GM18861 (cell line): Measurements from ENCODE around the gene CLIP1.
"Not testable (repeated sequence)": the region's sequence is repeated elsewhere in the genome, so short reads cannot be mapped to it uniquely, and the experiment has no call there.

Experiments
- ATAC-seq: cut with Tn5 transposase; IDR thresholded peaks from one replicate; pipeline ENCODE4 v1.9.1; 2021; ENCODE audit not compliant: unreplicated experiment

The CLIP1 gene

DNA sequence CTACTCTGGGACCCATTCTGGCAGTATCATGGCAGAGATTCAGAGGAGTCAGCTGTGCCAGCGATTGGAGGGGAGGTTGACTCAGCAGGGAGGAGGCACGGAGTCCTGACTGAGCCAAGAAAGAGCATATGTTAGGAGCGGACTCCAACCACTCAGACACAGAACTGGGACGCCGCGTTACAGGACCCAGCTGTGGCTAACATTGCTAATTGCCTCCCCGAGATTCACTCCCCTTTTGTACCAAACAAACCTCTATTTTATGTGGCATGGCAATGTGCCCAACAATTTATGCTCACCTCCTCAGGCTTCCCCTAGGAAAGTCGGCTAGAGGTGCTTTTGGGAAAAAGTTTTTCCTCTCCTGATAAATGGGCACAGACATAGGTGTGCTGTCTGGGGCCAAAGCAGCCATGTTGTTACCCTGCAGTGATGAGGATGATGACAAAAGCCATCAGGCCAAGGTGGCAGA is 15.2 kb upstream of the CLIP1 start:
- no peak for ATAC-seq

DNA sequence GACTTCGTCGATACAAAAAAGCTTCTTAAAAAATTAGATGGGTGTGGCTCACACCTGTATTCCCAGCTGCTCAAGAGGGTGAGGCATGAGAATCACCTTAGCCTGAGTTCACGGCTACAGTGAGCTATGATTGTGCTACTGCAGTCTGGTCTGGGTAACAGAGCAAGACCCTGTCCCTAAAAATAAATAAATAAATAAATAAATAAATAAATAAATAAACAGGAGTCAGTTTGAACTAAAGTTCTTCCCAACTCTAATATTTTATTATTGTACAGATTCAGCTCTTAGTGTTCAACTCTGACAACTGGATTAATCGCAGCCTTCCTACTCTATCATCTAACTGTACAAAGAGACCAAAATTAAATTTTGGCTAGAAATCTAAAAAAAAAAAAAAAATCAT is 12.7 kb upstream of the CLIP1 start:
- ATAC-seq = no peak

DNA sequence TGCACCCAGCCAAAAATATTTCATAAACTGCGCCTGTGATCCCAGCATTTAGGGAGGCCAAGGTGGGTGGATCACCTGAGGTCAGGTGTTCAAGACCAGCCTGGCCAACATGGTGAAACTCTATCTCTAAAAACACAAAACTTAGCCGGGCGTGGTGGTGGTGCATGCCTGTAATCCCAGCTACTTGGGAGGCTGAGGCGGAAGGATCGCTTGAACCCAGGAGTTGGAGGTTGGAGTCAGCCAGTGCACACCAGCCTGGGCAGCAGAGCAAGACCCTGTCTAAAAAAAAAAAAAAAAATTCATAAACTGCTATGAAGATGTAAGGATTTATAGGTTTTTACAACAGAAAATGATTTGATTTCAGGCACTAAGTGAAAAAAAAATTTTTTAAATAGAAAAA is 6.6 kb upstream of the CLIP1 start:
- not testable (repeated sequence) for ATAC-seq

DNA sequence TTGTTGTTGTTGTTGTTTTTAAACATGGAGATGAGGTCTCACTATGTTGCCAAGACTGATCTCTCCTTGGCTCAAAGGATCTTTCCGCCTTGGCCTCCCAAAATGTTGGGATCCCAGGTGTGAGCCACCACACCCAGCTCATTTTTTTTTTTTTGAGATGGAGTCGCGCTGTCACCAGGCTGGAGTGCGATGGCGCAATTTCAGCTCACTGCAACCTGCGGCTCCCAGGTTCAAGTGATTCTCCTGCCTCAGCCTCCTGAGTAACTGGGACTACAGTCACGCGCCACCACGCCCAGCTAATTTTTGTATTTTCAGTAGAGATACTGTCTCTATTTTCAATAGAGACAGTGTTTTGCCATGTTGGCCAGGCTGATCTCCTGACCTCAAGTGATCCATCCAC is 4.9 kb upstream of the CLIP1 start:
- ATAC-seq = no peak

DNA sequence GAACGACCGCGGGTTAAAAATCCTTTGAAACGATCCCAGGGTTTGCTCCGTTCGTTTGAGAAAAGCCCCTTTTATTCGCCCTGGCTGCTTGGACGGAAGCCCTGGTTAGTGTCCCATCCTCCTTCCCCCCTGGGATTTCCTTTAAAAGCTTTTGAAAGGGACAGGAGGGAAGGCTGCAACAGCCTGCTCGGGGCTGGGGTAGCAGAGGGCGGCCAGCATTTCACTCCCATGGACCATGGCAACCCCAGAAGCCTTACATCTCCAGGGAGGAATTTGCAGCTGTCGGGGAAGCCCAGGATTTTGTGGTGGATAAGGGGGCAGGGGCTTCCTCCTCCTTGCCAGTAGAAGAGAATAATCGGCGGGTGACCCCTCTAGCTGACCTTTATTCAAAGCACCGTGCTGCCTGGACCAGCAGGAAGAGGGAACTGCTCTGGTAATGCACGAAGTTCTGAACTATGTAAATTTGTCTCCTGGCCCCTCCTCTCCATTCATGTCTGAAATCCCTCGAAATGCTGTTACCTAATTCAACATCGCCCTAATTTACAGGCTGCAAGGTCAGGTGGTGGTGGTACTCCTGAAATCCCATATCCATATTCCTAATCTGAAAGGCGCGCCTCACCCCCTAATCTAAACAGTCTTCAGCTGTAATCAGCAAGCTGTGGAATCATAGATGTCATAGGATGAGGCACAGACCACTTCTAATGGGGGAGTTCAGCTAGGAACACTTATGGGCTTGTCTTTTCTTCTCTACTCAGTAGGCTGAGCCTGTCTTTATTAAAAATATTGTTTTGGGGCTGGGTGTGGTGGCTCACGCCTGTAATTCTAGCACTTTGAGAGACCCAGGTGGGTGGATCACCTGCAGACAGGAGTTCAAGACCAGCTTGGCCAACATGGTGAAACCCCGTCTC is 1.0 kb upstream of the CLIP1 start:
- no peak for ATAC-seq

DNA sequence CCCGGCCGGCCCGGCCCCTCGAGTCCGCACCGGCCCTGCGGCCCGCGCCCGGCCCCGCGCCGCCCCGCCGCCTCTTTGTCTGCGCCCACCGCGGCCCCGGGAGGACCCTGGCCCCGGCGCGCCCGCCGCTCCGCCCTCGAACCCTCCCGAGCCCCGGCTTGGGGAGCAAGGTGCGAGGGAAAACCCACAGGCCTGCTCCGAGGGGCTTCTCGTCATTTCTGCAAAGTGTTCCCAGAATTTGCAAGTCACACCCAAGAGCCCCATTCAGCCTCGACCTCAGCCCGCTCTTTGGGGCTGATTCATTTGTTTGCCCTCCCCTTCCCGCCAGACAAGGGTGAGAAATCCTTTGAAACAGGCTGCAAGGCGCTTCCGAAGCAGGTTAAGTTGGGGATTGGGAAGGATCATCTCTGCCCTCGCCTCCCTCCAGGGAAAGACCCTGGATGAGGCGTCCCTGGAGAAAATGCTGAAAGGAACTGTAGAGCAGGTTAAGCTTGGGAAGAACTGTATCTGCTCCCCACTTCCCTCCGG is 325 bp upstream of the CLIP1 start:
- no peak for ATAC-seq

DNA sequence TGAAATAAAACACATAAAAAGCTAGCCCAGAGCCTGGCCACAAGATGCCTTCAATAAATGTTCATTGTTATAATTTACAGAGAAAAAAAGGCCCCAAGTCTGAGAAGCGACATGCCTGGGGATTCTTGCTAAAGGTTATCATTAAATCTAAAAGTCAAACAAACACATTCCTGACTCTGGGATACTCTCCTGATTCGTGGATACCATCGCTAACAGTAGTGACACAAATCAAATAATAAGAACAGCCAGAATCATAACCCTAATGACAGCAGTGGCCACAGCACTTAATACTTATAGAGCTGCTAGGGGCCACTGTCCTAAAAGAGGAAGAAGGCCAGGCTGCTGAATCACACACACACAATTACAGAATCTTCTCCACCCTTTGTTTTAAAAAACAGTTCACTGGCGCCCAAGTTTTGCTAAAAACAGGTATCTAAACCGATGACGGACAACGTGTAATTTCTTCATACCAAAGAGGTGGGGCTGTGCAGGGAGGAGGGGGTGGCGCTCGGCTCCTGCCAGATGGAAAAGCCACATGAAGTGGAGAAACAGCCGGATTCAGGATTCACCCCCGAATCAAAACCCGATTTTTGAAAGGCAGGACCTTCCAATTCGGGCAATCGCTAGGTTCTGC is 1.2 kb downstream of the CLIP1 start:
- ATAC-seq = no peak

DNA sequence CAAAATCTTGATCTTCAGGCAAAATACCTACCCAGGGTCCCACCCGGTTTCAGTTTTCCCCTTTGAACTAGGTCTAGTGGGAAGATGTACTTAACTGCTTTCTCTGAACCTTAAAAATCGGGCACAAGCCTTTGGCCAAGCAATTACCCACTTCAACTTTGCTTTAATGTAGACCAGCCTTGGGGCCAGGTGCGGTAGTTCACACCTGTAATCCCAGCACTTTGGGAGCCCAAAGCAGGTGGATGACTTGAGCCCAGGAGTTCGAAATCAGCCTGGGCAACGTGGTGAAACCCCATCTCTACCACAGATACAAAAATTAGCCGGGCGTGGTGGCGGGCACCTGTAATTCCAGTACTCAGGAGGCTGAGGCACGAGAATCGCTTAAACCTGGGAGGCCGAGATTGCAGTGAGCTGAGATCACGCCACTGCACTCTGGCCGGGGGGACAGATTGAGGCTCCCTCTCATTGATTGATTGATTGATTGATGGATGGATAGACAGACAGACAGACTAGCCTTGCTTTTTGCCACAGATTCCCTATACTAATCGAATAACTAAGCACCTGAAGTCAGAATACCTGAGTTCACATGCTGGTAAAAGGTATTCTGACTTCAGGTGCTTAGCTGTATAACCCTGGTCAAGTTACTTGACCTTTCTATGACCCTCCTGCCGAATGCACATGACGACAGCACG is 1.9 kb downstream of the CLIP1 start:
- ATAC-seq = no peak

DNA sequence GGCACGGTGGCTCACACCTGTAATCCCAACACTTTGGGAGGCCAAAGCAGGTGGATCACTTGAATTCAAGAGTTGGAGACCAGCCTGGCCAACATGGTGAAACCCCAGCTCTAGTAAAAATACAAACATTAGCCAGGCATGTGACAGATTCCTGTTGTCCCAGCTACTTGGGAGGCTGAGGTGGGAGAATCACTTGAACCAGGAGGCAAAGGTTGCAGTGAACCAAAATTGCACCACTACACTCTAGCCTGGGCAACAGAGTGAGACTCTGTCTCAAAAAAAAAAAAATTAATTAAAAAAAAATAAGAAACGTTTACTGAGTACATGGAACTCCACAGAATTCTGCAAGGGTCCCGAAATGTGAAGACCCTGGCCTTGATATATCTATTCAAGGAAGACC is 3.4 kb downstream of the CLIP1 start:
- ATAC-seq = not testable (repeated sequence)

DNA sequence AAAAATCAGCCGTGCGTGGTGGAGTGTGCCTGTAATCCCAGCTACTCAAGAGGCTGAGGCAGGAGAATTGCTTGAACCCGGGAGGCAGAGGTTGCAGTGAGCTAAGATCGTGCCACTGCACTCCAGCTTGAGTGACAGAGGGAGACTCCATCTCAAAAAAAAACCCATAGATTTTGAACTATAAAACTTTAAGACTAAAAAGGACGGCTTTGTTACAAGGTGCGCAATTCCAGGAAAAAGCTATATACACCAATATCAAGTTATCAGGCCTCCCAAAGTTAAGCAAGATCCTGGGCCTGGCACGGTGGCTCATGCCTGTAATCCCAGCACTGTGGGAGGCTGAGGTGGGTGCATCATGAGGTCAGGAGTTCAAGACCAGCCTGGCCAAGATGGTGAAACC is 6.8 kb downstream of the CLIP1 start:
- ATAC-seq = not testable (repeated sequence)

DNA sequence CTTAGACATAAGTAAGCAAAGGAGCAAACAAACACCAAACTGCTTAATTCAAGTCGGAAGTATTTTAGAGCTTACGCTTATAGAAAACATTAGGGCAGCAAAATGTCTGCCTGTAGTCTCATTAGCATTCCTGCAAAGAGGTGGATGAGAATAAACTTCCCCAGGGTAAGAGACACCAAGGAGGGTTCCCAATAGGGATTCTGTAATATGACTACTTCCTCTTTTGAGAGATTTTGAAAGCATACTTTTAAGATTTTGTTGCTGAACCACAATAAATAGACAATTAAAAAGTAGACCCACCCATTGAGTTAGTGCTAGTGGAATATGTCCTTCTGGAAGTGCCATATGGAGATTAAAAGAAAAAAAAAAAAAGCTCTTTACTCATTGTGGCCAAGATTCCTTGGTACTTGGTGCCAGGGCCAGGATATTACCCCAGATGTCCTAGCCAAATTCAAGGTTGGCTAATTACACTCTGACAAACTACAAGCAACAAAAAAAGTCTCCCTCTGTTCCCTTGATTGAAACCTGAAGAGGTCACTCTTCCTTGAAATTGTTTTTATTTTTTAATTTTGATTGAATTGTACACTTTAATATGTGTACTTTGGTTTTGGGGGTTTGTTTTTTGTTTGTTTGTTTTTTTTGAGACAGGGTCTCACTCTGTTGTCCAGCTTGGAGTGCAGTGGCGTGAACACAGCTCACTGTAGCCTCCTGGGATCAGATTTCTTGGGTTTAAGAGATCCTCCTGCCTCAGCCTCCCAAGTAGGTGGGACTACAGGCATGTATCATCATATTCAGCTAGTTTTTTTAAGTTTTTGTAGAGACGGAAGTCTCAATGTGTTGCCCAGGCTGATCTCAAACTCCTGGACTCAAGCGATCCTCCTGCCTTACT is 8.7 kb downstream of the CLIP1 start:
- no peak for ATAC-seq

DNA sequence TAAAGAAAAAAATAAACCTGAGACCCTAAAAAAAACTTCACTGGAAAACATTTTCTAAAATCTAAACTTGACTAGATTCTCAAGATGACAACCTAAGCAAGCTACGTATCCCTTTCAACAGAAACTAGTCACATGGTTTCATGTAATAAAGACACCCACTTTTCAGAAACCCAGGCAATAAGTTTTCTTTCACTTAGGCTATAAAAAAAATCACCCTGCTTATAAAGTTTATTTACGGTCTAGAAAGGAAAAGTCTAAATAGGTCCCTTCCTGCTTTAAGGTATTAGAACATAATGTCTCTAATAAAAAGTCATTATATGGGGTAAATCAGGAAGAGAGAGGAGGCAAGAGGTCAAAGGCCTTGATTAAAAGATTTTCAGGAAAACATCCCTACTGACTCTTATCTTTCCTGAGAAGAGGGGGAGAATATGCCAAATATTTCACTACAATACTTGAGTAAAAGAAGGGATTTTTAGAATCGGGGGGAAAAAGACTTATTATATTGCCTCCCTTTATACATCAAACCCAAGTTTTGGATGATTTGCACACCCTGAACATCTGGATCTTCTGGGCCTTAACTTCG is 9.5 kb downstream of the CLIP1 start:
- ATAC-seq = no peak

DNA sequence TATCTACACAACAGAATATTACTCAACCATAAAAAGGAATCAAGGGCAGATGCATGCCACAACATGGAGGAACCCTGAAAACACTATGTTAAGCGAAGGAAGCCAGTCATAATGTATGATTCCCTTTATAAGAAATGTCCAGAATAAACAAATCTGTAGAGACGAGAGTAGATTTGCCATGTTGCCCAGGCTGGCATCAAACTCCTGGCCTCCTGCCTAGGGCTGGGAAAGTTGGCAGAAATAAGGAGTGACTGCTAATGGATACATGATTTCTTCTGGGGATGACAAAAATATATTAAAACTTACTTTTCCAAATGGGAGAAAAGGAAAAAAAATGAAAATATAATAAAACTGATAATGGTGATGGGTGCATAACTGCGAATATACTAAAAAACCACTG is 10.9 kb downstream of the CLIP1 start:
- no peak for ATAC-seq

DNA sequence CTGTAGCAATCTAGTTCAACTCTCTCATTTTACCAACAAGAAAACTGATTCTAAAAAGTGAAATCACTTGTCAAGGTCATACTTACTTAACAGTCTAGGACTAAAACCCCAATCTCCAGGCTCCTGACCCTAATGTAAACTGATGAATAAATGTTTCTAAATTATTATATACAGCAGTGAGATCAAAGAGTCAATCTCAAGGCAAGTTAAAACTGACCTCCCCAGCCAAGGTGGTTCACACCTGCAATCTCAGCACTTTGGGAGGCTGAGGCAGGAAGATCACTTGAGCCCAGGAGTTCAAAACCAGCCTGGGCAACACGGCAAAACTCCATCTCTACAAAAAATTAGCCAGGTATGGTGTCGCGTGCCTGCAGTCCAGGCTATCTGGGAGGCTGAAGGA is 15.3 kb downstream of the CLIP1 start:
- ATAC-seq = no peak

DNA sequence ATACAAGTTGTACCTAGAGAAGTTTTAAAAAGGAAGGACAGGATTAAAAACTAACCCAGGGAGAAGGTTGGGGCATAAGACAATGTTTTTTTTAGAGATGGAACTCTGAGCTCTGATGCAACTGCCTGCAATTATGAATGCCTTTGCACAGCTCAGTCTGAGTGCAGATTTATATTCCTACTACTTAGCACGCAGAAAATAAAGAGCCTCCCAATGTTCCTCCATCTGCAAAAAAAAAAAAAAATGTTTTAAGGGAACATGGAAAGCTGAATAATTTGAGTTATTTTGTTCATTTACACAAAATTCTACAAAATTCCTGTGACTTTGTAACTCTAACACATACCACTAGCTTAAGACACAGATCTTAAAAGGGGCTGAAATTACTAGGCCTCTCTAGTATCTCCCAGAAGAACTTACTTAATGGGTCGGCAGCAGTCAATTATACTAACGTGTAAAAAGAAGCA is 15.7 kb downstream of the CLIP1 start:
- ATAC-seq = no peak

DNA sequence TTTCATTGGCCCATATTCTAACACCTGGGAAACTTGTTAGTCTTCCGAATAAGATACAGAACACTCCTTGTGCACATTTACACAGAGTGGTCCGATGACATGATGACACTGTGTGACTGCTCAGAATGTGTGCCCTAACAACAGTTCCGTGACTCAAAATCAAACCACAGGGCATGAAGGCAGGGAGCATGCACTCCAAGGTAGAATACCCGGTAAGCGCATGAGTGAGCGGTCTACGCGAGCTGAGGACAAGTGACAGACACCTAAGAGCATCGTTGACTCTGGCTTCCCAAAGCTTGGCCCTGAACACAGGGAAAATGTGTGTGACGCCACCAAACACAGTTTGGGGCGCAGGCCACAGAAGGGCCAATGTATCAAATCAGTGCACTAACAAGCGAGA is 18.6 kb downstream of the CLIP1 start:
- peak; percentile 38 for ATAC-seq

DNA sequence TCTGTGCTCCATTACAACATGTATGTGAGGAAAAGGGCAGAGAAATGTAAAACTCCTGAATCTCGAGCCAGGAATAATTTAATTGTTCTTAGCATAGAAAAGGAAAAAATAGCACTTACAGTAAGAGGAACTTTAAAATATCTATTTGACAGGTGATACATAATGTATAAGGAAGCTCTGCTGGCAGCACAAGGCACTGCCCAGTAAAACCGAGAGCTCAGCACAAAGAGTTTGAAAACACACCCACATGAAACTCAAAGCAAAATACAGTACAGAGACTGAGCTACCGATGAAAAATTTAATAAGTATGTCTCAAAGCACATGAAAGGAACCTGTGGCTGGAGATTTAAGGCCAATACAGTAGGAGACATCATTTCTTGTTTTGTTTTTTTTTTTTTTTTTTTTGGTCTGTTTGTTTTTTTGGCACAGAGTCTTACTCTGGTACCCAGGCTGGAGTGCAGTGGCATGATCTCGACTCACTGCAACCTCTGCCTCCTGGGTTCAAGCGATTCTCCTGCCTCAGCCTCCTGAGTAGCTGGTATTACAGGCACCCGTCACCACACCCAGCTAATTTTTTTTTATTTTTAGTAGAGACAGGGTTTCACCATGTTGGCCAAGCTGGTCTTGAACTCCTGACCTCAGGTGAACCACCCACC is 19.2 kb downstream of the CLIP1 start:
- no peak for ATAC-seq

DNA sequence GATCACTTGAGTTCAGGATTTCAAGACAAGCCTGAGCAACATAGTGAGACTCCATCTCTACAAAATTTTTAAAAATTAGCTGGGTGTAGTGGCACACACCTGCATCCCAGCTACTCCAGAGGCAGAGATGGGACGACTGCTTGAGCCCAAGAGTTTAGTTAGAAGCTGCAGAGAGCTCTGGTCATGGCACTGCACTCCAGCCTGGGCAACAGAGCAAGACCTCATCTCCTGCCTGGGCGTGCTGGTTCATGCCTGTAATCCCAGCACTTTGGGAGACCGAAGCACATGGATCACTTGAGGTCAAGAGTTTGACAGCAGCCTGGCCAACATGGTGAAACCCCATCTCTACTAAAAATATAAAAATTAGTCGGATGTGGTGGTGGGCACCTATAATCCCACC is 20.2 kb downstream of the CLIP1 start:
- ATAC-seq = no peak

DNA sequence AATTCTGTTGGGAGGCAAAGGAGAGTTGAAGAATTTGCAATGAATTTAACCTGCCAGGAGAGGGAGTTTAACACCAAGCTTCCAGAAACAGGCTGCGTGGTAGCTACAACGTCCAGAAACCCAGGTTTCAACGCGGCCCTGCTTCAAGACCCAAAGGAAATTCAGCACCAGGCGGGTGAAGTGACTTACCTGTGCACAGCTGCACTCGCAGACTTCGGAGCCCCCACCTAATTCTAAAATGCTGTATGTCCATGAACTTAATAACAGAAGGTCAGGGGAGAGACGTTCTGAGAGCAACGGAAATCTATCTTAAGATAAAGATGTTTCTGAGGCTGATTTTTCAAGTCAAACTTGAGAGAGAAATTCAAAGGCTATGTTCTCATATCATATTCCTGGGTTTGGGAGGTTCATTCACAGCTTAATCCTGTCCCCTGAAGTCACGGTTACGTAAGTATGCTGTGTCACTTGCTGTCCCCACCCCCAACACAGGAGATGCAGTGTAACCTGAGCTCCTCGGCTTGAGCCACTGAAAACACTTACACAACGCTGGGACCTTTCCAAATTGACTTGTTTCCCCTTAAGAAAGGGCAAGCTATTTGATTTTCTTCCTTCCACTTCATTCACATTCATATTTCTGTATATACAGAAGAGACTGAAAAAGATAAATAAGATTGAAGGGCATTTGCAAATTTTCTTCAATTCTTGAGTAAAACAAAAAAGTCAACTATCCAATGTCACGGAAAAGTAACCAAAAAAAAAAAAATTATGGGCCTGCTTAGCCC is 22.7 kb downstream of the CLIP1 start:
- no peak for ATAC-seq
